Hematopoietic multipotent progenitor cell treated with erythropoietin and hydrocortisone succinate and interleukin-3 and kit ligand, for 17 days (in vitro differentiated cells): ENCODE measurements around the gene CTSH.
"Not testable (repeated sequence)": the region's sequence is repeated elsewhere in the genome, so short reads cannot be mapped to it uniquely, and the experiment has no call there.

Source experiments
- DNase-seq: peaks from one replicate; pipeline ENCODE4 v3.0.0-alpha.2; 2015; ENCODE audit warnings: low spot score

Gene CTSH

GRCh38 chr15:78921940-78922339, 22.9 kb downstream of the CTSH start:
- DNase-seq, result no peak

GRCh38 chr15:78921517-78921916, 23.3 kb downstream of the CTSH start:
- no peak for DNase-seq

GRCh38 chr15:78917888-78918287, 27.0 kb downstream of the CTSH start:
- no peak for DNase-seq

- DNase-seq, result no peak
Observed at GRCh38 chr15:78916088-78916487, 28.8 kb downstream of the CTSH start.

- no peak for DNase-seq
Observed at GRCh38 chr15:78915341-78916087, 29.3 kb downstream of the CTSH start.

GRCh38 chr15:78914027-78914764, 30.6 kb downstream of the CTSH start:
- no peak for DNase-seq

GRCh38 chr15:78913012-78913411, 31.8 kb downstream of the CTSH start:
- no peak for DNase-seq

GRCh38 chr15:78912316-78912715, 32.5 kb downstream of the CTSH start:
- DNase-seq, result no peak

GRCh38 chr15:78910271-78910670, 34.6 kb downstream of the CTSH start:
- no peak for DNase-seq

GRCh38 chr15:78909791-78910228, 35.0 kb downstream of the CTSH start:
- peak; percentile 48 for DNase-seq

GRCh38 chr15:78909160-78909695, 35.6 kb downstream of the CTSH start:
- DNase-seq, result no peak

GRCh38 chr15:78907577-78907976, 37.3 kb downstream of the CTSH start:
- no peak for DNase-seq

- DNase-seq, result peak; percentile 25
Observed at GRCh38 chr15:78906316-78906620, 38.6 kb downstream of the CTSH start.

GRCh38 chr15:78904599-78905358, 40.1 kb downstream of the CTSH start:
- DNase-seq, result no peak

- not testable (repeated sequence) for DNase-seq
Observed at GRCh38 chr15:78902281-78903032, 42.4 kb downstream of the CTSH start.

GRCh38 chr15:78900819-78901533, 43.9 kb downstream of the CTSH start:
- DNase-seq, result not testable (repeated sequence)

GRCh38 chr15:78898540-78898939, 46.3 kb downstream of the CTSH start:
- no peak for DNase-seq

GRCh38 chr15:78895471-78895870, 49.4 kb downstream of the CTSH start:
- DNase-seq, result no peak

GRCh38 chr15:78893538-78893937, 51.3 kb downstream of the CTSH start:
- DNase-seq, result no peak

- no peak for DNase-seq
Observed at GRCh38 chr15:78889000-78889399, 55.8 kb downstream of the CTSH start.

GRCh38 chr15:78881681-78882080, 63.2 kb downstream of the CTSH start:
- no peak for DNase-seq
